Amygdala (tissue), 56 donors: ENCODE results near the gene LOXHD1.
A peak's percentile ranks its signal among the peaks of the same experiment; 100 is the strongest.

ENCODE experiments used
- DNase-seq, 56 donors: peaks; one replicate each; lab custom pipeline; 2025; lab: John Stamatoyannopoulos, UW

Gene LOXHD1

DNA sequence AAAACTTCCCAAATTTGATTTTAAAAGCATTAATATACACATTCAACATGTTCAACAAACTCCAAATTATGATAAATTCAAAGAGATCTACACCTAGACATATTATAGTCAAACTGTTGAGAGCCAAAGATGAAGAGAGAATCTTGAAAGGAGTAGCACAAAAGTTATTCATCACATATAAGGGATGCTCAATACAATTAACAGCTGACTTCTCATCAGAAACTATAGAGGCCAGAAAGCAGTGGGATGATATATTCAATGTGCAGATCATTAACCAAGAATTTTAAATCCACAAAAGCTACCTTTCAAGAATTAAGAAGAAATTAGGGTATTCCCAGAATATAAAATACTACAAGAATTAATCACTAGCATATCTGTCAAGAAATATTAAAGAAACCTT is 75.4 kb downstream of the LOXHD1 start:
- DNase-seq, result no peak

GRCh38 chr18:46578987-46579386 is 78.0 kb downstream of the LOXHD1 start:
- DNase-seq, result no peak

DNA sequence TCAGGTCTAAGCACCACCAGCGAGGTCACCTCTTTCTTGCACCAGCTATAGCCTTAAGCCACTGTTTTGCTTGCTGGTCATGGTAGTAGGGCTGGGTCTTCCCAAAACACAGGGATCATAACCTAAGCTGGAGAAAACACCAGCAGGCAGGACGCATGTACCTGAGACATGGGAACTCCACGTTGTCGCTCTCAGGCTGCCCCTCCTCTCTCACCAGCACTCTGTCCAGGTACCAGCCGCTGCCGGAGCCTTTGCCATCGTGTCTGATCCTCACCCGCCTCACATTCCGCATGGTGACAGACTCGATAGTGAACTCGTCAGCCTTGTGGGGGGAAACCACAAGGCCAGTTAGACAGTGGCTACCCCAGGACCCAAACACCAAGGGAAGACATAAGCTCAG is 79.5 kb downstream of the LOXHD1 start:
- no peak for DNase-seq

DNA sequence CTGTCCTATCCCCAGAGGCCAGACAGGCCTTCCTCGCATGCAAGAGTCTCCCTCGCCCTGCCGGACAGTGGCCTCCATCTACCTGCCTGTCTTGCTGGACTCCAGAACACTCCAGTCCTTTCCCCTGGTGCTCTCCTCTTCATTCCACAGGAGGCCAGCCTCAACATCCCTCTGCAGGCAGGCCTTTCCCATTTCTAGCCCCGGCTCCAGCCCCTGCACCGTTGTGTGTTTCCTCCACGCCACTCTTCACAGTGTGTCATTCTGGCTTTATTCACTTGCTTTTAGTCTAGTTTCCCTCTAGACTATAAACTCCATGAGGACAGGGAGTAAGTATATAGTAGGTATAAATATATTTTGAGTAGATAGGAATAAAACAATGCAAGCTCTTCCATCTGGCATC is 81.2 kb downstream of the LOXHD1 start:
- DNase-seq, result no peak

- no peak for DNase-seq
These were observed 82.3 kb downstream of the LOXHD1 start for GRCh38 chr18:46574743-46575115.

DNA sequence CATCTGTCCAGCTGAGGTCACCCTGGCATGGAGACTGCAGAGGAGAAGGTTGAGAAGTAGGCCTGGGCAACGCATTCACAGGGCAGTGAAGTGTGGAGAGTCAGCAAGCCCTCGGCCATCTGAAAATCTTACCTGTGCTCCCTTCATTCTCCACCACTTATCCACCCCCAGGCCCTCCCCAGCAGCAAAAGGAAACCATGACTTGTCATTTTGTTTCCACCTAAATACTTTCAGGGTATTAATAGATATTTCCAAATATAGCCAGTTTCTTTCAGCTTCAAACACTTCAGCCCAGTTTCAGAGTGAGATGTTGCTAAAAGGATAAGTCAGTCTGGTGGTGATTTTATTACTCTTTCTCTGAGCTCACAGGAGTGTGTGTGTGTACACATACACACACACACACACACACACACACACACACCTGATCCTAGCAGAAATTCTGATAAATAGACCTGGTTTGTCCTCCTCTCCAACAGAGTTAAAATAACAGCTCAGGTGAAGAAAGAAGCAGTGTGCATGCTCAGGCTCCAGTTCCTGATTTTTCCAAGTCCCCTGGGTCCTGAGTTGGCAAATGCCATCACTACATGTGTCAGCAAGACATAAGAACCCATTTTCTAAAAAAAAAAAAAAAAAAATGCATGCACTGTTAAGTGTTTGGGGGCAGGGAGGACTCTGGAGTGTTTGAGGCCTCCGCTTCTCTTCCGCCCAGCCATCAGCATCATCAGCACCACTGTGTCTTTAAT is 82.8 kb downstream of the LOXHD1 start:
- DNase-seq, result no peak

DNA sequence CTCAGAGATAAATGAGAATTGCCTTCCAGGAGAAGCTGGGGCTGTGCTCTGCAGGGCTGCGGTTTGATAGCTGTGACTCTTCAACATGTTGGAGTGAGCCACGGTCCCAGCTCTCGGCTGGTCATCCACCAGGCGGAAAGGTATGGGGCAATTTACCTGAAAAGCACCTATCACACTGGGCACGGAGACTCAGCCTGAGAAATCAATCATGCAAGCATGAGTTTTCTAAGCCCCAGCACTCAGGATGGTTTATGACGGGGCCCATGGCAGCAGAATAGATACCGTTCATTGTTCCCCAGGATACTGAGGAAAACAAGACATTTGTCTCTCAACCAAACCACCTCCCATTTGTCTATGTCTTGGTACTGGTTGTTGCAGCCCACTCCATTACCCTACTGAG is 83.9 kb downstream of the LOXHD1 start:
- no peak for DNase-seq

DNA sequence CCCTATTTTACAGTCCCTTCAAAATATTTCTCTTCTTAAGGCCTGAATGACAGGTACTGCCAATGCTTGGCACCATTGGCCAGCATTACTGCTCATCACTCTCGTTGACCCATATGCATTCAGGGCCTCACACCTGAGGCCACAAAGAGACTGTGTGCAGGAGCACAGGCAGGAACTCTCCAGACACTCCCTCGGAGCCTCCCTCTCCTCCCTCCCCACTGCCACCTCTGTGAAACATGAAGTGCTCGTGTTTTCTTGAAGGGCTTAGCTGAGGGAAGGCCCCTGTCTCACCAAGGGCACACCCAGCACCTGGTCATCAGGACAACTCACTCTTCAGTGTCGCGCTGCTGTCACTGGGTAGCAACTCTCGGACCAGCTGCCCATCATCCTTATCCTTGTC is 85.3 kb downstream of the LOXHD1 start:
- no peak for DNase-seq

DNA sequence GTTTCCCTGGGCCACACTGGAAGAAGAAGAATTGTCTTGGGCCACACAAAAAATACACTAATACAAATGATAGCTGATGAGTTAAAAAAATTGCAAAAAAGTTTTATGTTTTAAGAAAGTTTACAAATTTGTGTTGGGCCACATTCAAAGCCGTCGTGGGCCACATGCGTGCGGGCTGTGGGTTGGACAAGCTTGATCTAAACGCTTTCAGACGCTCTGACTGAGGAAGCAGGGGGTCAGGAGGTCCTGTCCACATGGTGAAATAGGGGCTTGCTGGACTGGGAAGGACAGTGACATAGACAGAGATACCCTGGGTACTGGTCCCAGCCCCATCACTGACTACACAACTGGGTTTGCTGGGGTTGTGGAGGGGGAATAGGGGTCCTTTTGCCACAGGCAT is 86.4 kb downstream of the LOXHD1 start:
- DNase-seq, result no peak

DNA sequence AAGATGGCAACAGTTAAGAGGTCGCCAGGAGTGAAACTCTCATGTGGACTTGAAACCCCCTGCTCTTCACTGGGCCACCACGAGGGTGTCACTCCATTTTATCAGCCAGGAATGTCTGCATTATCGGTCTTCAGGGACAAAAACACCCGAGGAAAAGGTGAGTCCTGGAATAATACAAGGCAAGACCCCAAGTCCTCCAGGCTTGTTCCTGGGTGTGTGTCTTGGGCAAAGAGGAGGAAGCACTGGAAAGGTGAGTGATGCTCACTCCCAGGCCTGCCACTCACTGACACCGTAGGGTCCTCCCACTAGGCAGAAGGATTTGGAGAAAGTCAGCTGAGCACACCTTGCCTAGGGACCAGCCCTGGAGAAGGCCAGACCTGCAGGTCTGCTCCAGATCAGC is 86.9 kb downstream of the LOXHD1 start:
- no peak for DNase-seq

DNA sequence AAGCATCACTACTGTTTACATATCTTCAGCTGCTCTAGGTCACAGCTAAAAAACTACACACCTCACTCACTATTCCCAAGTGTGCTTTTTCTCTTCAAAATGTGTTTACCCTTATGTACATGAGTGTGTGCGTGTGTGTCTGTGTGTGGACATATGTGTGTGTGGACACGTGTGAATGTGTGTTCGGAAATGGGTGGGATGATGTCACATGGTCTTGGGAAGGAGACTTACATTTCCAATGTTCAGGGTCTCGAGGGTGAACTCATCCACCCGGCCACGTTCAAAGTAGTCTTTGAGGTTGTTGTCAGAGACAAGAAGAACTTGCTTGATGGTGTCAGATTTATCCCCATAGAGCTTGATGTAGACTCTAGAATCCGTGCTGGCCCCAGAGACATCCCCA is 87.8 kb downstream of the LOXHD1 start:
- DNase-seq, result no peak

DNA sequence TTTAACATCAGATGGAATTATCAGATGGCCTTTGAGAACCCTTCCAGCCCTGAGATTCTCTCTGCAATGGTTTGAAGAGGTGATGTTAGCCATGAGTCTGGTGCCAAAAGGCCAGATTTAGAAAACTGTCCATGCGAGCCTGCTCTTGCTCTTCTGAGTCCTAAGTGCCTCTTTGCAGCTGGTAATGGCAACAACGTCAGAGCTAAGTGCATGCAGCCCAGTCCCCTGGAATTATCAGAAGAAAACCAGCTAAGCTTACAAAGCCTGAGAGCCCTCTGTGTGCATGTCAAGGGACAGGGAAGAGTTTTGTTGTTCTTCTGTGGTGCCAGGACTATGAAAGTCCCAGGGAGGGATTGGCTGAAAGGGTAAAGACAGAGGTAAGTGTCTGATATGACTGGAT is 89.8 kb downstream of the LOXHD1 start:
- DNase-seq, result no peak

- DNase-seq, result no peak
These were observed 90.9 kb downstream of the LOXHD1 start for GRCh38 chr18:46566111-46566510.

DNA sequence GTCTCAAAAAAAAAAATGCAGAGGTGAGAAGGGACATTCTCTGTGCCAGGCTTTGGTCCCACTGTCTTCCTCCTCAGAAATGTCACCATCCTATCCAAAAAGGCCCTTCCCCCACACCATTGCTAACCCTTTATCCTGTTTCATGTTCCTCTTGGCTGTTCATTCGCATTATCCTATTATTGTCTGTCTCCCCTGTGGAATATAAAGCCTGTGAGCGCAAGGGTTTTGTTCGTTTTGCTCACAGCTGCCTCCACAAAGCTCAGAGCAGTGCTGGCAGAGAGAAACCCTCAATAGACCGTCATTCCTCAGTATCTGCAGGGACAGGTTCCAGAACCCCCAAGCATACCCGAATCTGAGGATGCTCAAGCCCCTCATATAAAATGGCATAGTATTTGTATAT is 91.8 kb downstream of the LOXHD1 start:
- DNase-seq, result no peak

DNA sequence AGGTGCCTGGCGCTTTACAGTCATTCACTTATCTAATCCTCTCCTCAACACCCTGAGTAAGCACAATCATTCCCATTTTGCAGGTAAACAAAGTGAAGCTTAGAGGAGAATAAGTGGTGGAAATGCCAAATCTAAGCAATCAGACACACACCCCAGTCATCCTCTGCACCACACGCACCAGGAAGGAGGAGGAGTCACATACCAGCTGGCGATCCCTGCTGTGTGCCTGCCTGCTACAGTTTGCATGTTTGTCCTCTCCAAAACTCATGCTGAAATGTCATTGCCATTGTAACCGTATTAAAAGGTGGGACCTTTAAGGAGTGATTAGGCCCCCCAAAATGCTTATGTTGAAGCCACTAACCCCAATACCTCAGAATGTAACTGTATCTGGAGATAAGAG is 93.7 kb downstream of the LOXHD1 start:
- no peak for DNase-seq

- no peak for DNase-seq
These were observed 94.3 kb downstream of the LOXHD1 start for GRCh38 chr18:46562674-46563192.

DNA sequence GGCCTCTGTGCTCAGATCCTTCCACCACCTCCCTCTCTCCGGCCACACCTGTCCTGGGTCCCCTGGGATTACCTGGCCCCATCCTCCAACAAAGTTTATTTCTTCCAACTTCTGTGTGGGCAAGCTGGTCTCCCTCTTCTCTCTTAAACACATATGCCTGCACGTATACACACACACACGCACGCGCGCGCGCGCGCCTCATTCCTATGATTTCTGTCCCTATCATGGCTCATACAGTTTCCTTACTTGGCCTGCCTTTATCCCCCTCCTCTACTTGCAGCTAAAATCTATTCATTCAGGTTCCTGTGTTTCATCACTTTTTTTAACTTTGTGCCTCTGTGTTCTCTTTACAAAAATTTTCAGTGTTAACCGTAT is 96.4 kb downstream of the LOXHD1 start:
- DNase-seq, result no peak

DNA sequence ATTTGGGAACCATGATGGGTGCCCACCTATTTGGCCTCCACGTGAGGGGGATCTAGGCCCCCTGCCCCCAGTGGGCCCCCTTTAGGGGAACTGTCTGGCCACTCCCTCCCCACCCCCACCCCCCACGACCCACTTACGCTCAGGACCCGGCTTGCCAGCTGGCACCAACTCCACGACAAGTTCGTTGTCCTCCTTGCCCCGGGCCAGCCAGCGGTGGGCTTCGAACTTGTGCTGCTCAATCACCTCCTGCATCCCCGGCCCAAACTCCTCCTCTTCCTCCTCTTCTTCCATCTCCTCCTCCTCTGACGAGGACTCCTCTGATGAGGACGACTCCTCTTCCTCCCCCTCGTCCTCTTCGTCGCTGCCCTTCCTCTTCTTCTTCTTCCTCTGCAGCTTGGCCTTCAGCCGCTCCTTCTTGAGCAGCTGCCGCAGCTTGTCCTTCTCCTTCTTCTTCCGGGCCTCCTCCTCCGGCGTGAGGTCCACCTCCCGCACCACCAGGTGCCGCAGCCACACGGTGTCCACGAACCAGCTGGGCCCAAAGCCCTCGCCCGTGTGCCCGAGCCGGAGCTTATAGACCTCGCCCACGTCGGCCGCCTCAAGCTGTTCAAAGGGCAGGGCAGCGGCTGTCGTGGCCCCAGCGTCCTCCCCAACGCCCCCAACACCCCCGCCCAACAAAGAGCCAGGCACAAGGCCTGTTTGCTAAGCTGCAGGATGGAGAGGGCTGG is 96.9 kb downstream of the LOXHD1 start:
- no peak for DNase-seq

- DNase-seq, result no peak
These were observed 97.7 kb downstream of the LOXHD1 start for GRCh38 chr18:46559296-46559695.

DNA sequence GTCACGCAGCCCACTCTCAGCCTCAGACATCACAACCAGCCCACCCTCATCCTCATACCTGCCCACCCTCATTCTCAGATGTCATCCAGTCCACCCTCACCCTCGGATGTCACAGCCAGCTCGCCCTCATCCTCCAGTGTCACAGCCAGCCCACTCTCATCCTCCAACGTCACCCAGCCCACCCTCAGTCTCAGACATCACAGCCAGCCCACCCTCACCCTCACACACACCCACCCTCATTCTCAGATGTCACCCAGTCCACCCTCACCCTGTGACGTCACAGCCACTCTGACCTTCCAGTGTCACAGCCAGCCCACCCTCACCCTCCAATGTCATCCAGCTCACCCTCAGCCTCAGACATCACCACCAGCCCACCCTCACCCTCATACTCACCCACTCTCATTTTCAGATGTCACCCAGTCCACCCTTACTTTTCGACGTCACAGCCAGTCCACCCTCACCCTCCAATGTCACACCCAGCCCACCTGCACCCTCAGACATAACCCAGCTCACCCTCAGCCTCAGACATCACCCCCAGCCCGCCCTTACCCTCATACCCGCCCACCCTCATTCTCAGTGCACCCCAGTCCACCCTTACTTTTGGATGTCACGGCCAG is 100.3 kb downstream of the LOXHD1 start:
- no peak for DNase-seq

DNA sequence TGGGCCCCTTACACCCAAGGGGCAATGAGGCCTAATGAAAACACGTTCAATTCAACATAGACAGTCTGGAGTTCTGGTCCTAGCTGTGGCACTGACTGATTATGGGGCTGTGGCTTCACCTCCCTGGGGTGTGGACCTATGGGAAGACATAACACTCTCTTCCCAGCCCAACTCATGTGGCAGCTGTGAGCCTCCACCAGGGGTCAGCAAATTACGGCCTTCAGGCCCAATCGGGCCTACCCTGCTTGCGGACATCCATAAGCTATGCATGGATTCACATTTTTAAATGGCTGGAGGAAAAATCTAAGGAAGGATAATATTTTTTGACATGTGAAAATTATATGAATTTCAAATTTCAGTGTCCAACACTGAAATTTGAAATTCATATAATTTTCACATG is 101.3 kb downstream of the LOXHD1 start:
- DNase-seq, result peak in 36 of 56 donors; percentile 3 to 71 (median 35)

DNA sequence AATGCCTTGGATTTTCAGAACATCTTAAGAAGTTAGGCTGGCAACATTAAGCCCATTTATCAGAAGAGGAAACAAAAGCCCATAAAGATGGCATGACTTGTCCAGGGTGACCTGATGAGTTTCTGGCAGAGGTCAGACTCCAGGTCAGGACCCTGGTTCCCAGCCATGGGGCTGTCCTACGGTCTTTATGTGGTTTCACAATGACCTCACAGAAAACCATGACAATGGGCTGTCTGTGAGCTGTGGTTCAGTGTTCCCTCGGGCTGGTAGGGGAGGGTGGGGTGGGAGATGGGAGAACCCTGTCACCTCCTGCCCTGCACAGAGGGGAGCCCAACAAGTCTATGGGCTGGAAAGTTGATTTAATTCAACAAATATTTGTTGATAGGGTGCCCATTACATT is 101.8 kb downstream of the LOXHD1 start:
- DNase-seq, result peak in 47 of 56 donors; percentile 5 to 78 (median 41)
